NCI-H1694 treated with DMSO at 0.1 percent for 48 hours (cell line): ENCODE results near the gene TXNDC2.

Experiments used
- DNase-seq: peaks from one replicate; lab custom pipeline; 2025; lab: John Stamatoyannopoulos, UW

The TXNDC2 gene

GRCh38 chr18:9860682-9861081, 25.1 kb upstream of the TXNDC2 start:
- no peak for DNase-seq

DNA sequence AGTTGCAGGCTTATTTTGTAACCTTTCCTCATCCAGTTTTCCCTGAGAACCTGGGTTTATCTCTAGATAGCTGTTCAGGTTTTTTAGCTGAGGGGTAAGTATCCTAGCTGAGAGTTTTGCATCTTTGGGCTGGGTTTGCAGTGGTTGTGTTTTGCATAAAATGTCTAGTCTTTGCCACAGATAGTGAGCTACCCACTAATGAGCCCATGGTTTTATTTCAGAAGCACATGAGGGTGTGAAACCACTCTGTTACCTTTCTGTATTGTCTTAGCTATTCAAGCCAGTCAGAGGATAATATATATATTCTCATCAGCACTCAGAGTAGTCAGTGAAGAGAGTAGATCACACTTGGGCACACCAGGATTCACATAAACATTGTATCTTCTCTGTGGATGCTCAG, 24.6 kb upstream of the TXNDC2 start:
- no peak for DNase-seq

- DNase-seq: no peak
These were observed 23.8 kb upstream of the TXNDC2 start for GRCh38 chr18:9861933-9862332.

- no peak for DNase-seq
These were observed 23.1 kb upstream of the TXNDC2 start for GRCh38 chr18:9862686-9863085.

- DNase-seq: no peak
These were observed 22.5 kb upstream of the TXNDC2 start for GRCh38 chr18:9863282-9863681.

DNA sequence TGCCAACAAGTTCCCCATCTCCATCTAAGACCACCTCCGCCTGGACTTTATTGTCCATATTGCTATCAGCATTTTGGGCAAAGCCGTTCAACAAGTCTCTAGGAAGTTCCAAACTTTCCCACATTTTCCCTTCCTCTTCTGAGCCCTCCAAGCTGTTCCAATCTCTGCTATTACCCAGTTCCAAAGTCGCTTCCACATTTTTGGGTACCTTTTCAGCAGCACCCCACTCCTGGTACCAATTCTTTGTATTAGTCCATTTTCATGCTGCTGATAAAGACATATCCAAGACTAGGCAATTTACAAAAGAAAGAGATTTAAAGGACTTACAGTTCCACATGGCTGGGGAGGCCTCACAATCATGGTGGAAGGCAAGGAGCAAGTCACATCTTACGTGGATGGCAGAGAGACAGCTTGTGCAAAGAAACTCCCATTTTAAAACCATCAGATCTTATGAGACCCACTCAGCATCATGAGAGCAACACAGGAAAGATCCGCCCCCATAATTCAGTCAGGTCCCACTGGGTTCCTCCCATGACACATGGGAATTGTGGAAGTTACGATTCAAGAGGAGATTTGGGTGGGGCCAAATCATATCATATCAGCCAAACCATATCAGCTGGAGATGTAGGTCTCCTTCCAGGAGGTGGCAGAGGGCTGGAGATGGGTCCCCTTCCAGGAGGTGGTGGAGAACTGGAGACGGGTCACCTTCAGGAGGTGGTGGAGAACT, 19.8 kb upstream of the TXNDC2 start:
- DNase-seq: no peak

- DNase-seq: no peak
These were observed 19.1 kb upstream of the TXNDC2 start for GRCh38 chr18:9866627-9867026.

DNA sequence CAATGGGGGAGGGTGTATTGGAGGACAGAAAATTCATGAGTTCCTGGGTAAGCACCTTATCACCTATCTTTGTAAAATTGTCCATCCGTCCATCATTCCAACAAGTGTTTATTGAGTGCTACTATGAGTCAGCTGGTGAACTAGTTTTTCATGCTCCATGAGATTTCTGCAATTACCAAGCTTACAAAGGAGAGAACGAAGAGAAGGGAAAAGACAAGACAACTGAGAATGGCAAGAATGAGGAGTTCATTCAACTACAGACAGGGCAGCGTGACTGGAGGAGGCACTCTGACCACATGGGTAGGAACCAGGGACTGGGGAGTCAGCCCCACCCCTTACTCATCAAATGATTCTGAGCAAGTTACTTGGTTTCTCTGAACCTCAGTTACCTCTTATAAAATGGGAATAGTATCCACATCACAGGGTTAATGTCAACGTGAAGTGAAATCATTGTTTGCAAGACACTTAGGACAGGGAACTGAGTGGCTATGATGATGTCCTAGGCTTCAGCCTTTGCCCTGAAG, 18.6 kb upstream of the TXNDC2 start:
- DNase-seq: no peak

DNA sequence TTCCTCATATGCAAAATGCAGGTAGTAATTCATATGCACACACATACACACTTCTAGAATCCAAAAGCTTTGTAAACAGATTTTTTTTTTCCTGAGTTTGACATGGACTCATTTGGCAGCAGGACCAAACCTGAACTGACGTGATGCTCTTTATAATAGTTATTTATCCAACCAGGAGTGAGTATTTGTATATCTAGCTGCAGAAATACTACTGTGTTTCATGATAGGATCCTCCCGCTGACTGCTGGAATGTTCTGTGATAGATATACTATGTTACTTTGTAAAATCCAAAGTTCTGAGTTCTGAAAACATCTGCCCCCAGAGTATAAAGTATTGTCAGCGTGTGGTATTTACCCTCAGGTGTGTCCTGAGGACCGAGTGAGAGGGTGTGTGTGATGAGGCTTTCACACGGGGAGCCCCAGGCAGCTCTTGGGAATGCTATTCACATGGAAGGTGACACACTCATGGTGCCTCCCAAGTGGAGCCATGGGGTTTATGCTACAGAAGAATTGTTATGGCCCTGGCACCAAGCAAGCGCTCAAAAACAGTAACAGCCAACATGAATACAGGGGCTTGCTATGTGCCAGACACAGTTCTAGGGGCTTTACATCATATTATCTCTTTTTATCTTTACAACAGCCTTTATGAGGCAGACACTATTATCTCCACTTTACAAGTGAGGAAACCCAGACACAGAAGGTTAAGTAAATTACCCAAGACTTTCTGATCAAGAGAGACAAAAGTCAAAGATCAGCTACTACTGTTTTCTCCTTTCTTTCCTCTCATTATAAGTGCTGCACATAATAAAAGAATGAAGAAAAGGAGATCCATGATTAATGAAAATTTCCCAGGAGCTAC, 16.7 kb upstream of the TXNDC2 start:
- no peak for DNase-seq

- no peak for DNase-seq
These were observed 15.9 kb upstream of the TXNDC2 start for GRCh38 chr18:9869715-9870430.

DNA sequence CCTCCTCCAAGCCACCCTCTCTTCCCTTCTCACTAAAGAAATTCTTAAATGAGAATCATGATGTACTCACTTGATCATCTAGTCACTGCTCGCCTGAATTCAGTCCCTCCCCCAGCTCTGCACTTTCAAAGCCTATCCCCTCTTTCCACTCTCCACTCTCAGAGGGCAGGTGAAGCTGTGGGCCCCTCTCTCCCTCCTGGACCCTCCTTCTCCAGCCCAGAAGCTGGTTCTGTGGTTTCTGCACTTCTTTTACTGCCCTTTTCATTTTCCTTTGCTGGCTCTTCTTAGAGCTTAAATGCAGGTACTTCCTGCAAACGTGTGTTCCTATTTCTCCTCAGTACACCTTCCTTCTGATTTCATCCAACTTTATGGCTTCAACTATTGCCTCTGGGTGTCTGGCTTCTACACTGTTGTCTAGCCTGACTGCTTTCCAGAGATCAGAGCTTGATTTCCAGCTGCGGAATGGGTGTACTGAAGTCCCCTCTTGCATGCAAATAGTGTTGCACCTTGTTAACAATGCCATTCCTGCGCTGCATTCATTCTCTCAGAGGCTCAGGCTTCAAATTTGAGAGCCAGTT, 15.3 kb upstream of the TXNDC2 start:
- no peak for DNase-seq

DNA sequence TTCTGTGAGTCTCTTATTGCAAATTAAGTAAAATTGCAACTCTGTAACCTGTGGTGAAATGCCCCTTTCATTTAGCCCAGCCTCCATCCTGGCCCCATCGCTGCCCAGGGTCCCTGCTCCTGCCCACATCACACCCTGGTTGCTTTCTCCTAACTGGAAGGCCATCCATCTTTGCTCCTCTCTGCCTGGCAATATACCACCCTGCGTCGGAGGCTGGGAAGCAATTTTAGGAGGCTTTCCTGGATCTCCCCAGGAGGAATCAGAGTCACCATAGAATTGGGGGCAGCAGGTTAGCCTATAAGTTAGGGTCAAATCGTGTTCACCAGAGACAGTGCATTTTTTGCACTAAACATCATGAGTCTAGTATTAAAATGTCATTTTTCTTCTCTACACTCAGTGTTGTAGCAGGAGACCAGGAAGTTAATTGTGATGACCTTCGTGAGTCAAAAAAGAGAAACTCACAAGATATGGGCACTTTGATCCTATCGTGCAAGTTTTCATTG, 14.5 kb upstream of the TXNDC2 start:
- DNase-seq: no peak

GRCh38 chr18:9872823-9873222, 12.9 kb upstream of the TXNDC2 start:
- DNase-seq: no peak

- no peak for DNase-seq
These were observed 11.0 kb upstream of the TXNDC2 start for GRCh38 chr18:9874728-9875127.

DNA sequence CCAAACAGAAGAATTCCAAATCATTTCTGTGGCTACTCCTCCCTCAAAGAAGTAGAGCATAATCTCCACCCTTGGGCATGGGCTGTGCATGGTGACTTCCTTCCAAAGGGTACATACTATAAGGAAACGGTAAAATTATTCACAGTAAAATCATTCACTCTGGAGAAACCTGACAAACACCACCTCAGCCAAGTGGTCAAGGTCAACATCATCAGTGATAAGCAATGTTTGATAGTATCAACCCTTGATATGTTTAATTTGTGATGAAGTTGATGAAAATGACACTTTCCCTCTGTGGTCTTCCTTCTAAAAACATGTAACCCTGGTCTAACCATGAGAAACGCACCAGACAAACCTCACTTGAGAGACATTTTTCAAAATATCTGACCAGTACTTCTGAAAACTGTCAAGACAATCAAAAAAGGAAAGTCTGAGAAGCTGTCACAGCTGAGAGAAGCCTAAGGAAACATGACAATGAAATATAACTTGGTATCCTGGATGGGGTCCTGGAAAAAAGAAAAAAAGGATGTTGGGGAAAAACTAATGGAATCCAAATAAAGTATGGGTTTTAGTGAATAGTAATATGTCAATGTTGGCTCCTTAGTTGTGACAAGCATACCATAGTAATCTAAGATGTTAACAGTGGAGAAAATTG, 9.4 kb upstream of the TXNDC2 start:
- no peak for DNase-seq

DNA sequence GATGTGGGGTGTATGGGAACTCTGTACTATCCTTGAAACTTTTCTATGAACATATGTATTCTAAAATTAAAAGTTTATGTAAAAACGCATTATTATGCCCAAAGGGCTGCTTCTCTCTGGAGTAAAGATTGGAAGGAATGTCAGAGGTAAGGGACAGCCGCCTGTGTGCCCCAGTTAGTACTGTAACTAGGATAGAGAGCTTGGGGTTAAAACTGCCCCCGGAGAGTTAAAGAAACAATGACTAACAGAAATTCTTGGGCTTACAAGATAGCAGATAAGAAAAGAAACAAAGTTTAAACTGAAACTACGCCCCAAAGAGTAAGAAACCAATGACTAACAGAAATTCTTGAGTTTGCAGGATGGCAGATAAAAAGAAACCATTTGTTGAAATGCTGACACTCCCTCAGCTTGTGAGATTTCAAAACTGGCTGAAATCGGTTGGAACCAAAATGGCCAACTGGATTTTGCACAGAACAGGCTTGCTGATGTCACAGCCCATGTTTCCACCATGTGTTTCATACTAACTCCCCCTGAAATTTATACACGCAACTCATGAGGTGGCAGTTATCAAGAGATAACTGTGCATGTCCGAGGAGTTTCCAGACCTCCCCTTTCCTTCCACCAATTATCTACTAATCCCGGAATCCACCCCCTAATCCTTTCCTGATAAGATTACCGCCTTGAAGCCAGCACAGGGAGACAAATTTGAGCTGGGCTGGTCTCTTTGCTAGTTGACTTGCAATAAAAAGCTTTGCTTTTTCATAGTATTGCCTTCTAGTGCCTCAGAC, 8.7 kb upstream of the TXNDC2 start:
- DNase-seq: no peak

- no peak for DNase-seq
These were observed 8.1 kb upstream of the TXNDC2 start for GRCh38 chr18:9877655-9878014.

DNA sequence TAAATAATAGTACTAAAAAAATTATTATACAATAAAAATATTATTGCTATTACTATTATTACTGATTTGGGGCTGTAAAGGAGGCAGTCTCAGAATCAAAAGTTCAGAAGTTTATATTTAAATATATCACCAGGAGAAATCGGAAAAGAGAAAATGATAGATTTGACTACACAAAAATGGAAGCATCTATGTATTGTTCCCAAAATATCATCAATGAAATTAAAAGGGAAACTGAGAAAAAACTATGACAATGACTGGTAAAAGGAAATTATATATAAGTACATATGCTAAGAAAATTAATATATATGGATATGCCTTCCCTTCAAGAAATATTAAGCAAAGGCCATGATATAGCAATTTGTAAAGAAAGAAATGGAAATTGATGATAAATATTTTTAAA, 7.7 kb upstream of the TXNDC2 start:
- DNase-seq: no peak

- no peak for DNase-seq
These were observed 7.0 kb upstream of the TXNDC2 start for GRCh38 chr18:9878783-9879242.

GRCh38 chr18:9884090-9884489, 1.7 kb upstream of the TXNDC2 start:
- DNase-seq: no peak
